ENCODE results near the gene ZCCHC10.
"Not testable (repeated sequence)": the region's sequence is repeated elsewhere in the genome, so short reads cannot be mapped to it uniquely, and the experiment has no call there.

The ZCCHC10 gene

GRCh38 chr5:132979367-132979940 is 46.9 kb downstream of the ZCCHC10 start:
- peak; percentile 16 for DNase-seq (ENCODE audit: low spot score)
- peak; percentile 17 for FAIRE-seq

GRCh38 chr5:132976852-132977251 is 49.5 kb downstream of the ZCCHC10 start:
- no peak for DNase-seq (ENCODE audit: low spot score)
- FAIRE-seq, result no peak

GRCh38 chr5:132972436-132972828 is 53.9 kb downstream of the ZCCHC10 start:
- not testable (repeated sequence) for FAIRE-seq; DNase-seq (ENCODE audit: low spot score)

GRCh38 chr5:132971483-132972435 is 54.6 kb downstream of the ZCCHC10 start:
- DNase-seq (ENCODE audit: low spot score) (no peak), FAIRE-seq (no peak)

- FAIRE-seq (no peak), DNase-seq (ENCODE audit: low spot score) (no peak)
These were observed 61.2 kb downstream of the ZCCHC10 start for GRCh38 chr5:132965120-132965519.

GRCh38 chr5:132963171-132964104 is 62.9 kb downstream of the ZCCHC10 start, which contains the start of gene AFF4:
AFF4 (minus strand) TSS chr5:132963634; CDS start chr5:132937189, 26,445 bp downstream.
- FAIRE-seq (peak; percentile 14), DNase-seq (ENCODE audit: low spot score) (peak; percentile 89)

GRCh38 chr5:132962429-132963021 is 63.8 kb downstream of the ZCCHC10 start:
- no peak for FAIRE-seq

GRCh38 chr5:132961887-132962286 is 64.5 kb downstream of the ZCCHC10 start:
- FAIRE-seq (peak; percentile 73), DNase-seq (ENCODE audit: low spot score) (peak; percentile 20)

More at GRCh38 chr5:132962429-132963021, 63.8 kb downstream of the ZCCHC10 start:
- DNase-seq (ENCODE audit: low spot score), result peak; percentile 44

GRCh38 chr5:132961123-132961815 is 65.1 kb downstream of the ZCCHC10 start:
- not testable (repeated sequence) for DNase-seq (ENCODE audit: low spot score); FAIRE-seq

GRCh38 chr5:132956166-132956799 is 70.1 kb downstream of the ZCCHC10 start:
- DNase-seq (ENCODE audit: low spot score); FAIRE-seq: not testable (repeated sequence)

- FAIRE-seq, result no peak
- no peak for DNase-seq (ENCODE audit: low spot score)
These were observed 72.6 kb downstream of the ZCCHC10 start for GRCh38 chr5:132953710-132954109.

- FAIRE-seq (no peak), DNase-seq (ENCODE audit: low spot score) (no peak)
These were observed 73.5 kb downstream of the ZCCHC10 start for GRCh38 chr5:132952829-132953228.

- DNase-seq (ENCODE audit: low spot score) (no peak), FAIRE-seq (no peak)
These were observed 74.5 kb downstream of the ZCCHC10 start for GRCh38 chr5:132951897-132952296.

GRCh38 chr5:132949136-132949535 is 77.2 kb downstream of the ZCCHC10 start:
- DNase-seq (ENCODE audit: low spot score) (no peak), FAIRE-seq (no peak)

- DNase-seq (ENCODE audit: low spot score), result no peak
- FAIRE-seq, result no peak
These were observed 78.7 kb downstream of the ZCCHC10 start for GRCh38 chr5:132947671-132948070.
